ENCODE data around the gene SH3D21.

SH3D21 gene

GRCh38 chr1:36274201-36274600 lies 32.0 kb upstream of the SH3D21 start:
- no peak for TF ChIP-seq CTCF (IDR thresholded peaks at IDR 0.05; ENCODE audit: low read depth, low read length)
- no peak for DNase-seq (ENCODE audit: extremely low read depth, low read depth)

DNA sequence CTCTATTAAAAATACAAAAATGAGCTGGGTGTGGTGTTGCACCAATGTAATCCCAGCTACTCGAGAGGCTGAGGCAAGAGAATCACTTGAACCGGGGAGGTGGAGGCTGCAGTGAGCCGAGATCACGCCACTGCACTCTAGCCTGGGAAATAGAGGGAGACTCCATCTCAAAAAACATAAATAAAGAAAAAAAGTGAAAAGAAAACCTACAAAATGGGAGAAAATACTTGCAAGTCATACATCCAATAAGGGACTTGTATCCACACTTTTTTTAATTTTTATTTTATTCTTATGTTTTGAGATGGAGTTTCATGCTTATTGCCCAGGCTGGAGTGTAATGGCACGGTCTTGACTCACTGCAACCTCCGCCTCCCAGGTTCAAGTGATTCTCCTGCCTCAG lies 29.5 kb upstream of the SH3D21 start:
- TF ChIP-seq CTCF (IDR thresholded peaks at IDR 0.05; ENCODE audit: low read depth, low read length) = no peak
- DNase-seq (ENCODE audit: extremely low read depth, low read depth) = no peak

GRCh38 chr1:36279110-36279788 lies 26.9 kb upstream of the SH3D21 start:
- DNase-seq (ENCODE audit: extremely low read depth, low read depth) = no peak
- no peak for TF ChIP-seq CTCF (IDR thresholded peaks at IDR 0.05; ENCODE audit: low read depth, low read length)

DNA sequence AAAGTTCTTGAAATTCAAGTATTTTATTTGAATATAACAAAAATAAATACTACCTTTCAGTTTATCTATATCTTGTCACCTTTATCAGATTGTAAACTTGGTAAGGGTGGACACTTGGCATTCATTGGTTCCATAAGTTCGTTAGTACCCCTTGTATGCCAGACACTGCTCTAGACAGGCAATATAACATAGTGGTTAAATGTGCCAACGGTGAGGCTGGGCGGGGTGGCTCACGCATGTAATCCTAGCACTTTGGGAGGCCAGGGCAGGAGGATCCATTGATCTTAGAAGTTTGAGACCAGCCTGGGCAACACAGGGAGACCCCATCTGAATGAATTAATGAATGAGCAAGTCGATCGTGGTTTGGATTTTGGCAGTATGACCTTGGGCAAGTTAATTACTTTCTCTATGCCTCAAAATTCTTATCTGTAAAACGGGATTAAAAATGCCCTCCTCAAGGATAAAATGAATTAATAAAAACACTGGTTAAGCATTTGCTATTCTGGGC lies 26.3 kb upstream of the SH3D21 start:
- TF ChIP-seq CTCF (IDR thresholded peaks at IDR 0.05; ENCODE audit: low read depth, low read length) = no peak

GRCh38 chr1:36284061-36284460 lies 22.1 kb upstream of the SH3D21 start:
- no peak for TF ChIP-seq CTCF (IDR thresholded peaks at IDR 0.05; ENCODE audit: low read depth, low read length)
- DNase-seq (ENCODE audit: extremely low read depth, low read depth) = no peak

More for the DNA sequence above, 26.3 kb upstream of the SH3D21 start:
- DNase-seq (ENCODE audit: extremely low read depth, low read depth) = no peak

DNA sequence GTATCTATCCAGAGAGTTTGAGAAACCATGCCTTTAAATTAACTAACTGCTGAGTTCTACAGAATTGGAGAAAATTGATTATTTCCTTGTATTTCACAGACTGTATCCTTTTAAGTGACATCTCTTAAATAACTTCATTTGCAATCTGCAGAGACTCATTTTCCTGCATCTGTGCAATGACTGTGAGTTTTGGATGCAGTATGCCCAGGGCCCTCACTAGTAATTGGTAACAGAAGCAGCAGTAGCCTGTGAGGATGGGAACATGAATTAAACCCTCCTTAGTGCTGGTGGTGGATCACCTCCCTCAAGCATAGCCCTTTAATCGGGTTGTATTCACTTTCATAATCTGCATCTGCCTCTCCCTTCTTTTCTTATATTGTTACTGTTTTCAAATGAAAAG lies 21.7 kb upstream of the SH3D21 start:
- DNase-seq (ENCODE audit: extremely low read depth, low read depth) = no peak
- TF ChIP-seq CTCF (IDR thresholded peaks at IDR 0.05; ENCODE audit: low read depth, low read length) = no peak

DNA sequence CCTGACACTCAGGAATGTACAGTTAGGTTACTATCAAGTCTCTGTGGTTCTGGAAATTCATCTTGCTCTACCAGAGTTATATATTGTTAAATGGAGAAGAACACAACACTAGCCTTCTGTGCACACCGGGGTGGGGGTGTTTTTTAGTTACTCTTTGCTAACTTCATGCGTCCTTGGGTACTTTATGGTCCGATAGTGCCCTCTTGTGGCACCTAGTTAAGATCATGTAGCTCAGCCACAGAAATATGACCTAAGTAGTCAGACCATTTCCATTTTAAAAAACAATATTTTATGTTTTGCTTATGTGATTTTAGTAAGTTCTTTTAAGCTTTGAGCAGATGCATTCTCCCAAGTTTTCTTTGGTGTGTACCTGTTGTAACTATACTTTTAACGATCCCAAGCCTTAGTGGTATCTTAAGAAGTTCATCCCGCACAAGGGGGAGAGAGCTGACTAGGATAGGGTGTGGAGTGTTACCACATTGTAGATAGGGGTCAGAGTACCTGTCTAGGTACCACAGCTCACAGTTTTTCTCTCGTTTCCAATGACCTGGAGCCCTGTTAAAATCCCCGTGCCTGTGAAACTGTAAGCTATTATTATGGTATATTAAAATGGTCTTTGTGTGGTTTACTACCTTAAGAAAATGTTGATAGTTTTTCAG lies 20.6 kb upstream of the SH3D21 start:
- peak; percentile 76 for DNase-seq (ENCODE audit: extremely low read depth, low read depth)
- peak; percentile 65 for TF ChIP-seq CTCF (IDR thresholded peaks at IDR 0.05; ENCODE audit: low read depth, low read length)
